KOPT-K1 (cell line): ENCODE data around the gene TMEM30B.
"Not testable (repeated sequence)": the region's sequence is repeated elsewhere in the genome, so short reads cannot be mapped to it uniquely, and the experiment has no call there.

Experiments used
- H3K27ac ChIP-seq: fragments of 200-600 bp; sonication (generic); 2 replicates; pipeline ENCODE4 v1.5.1; 2016; ENCODE audit warnings: antibody characterized with exemption, mild to moderate bottlenecking, low read depth, low read length; ENCODE audit not compliant: poor library complexity, severe bottlenecking
- H3K36me3 ChIP-seq: fragments of 200-600 bp; sonication (generic); 2 replicates; pipeline ENCODE4 v1.5.1; 2017; ENCODE audit warnings: antibody characterized with exemption, mild to moderate bottlenecking, low read length, moderate library complexity; ENCODE audit not compliant: insufficient read depth
- H3K9me3 ChIP-seq: fragments of 200-600 bp; sonication (generic); 2 replicates; pipeline ENCODE4 v1.5.1; 2017; ENCODE audit warnings: antibody characterized with exemption, low read length, mild to moderate bottlenecking; ENCODE audit not compliant: insufficient read depth, poor library complexity, severe bottlenecking

Gene TMEM30B

DNA sequence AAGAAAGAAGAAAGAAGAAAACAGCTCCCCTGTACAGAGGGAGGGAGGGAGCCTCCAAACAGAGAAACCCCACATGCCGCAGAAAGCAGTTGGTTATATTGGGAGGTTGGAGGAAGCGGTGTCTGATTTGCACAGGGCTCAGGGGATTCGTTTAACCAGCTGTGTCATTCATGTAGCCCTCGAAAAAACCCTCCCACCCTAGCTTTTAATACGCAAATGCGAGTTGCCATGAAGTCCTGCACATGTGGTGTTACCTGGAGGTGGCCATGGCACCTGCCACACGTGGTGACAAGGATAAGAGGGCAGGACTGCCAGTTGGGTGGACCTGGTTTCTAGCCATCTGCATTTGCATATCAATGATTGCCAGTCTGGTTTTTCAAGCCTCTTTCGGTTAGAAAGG lies 40.9 kb downstream of the TMEM30B start:
- no peaks in the 10 kb centered on the region for H3K36me3 ChIP-seq
- peaks cover 22% of the 10 kb centered on the region for H3K9me3 ChIP-seq
- H3K27ac ChIP-seq, result no peak overlapping the region

GRCh38 chr14:61239285-61239684 lies 41.9 kb downstream of the TMEM30B start:
- not testable (repeated sequence) for H3K27ac ChIP-seq, H3K36me3 ChIP-seq
- H3K9me3 ChIP-seq, result peaks cover 22% of the 10 kb centered on the region

- Histone ChIP-seq H3K9me3 (peaks cover 22% of the 10 kb centered on the region), H3K27ac (no peak overlapping the region), H3K36me3 (no peaks in the 10 kb centered on the region)
Measured at GRCh38 chr14:61238611-61239245, 42.4 kb downstream of the TMEM30B start.

- H3K27ac ChIP-seq, result no peak overlapping the region
- no peaks in the 10 kb centered on the region for H3K36me3 ChIP-seq
- H3K9me3 ChIP-seq, result no peaks in the 10 kb centered on the region
Measured at GRCh38 chr14:61234215-61234916, 46.8 kb downstream of the TMEM30B start.

DNA sequence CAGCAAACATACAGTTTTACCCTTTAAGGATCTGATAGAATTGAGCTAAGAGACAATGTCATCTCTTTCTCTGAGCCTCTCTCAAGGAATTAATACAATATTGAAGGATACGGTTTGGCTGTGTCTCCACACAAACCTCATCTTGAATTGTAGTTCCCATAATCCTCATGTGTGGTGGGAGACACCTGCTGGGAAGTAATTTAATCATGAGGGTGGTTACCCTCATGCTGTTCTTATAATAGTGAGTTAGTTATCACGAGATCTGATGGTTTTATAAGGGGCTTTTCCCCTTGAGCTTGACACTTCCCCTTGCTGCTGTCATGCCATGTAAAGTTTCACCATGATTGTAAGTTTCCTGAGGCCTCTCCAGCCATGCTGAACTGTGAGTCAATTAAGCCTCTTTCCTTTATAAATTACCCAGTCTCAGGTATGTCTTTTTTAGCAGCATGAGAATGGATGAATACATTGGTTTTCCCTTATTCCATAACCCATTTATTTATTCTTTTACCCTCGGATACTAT lies 47.6 kb downstream of the TMEM30B start:
- no peak overlapping the region for H3K27ac ChIP-seq
- H3K36me3 ChIP-seq, result no peaks in the 10 kb centered on the region
- H3K9me3 ChIP-seq, result no peaks in the 10 kb centered on the region

DNA sequence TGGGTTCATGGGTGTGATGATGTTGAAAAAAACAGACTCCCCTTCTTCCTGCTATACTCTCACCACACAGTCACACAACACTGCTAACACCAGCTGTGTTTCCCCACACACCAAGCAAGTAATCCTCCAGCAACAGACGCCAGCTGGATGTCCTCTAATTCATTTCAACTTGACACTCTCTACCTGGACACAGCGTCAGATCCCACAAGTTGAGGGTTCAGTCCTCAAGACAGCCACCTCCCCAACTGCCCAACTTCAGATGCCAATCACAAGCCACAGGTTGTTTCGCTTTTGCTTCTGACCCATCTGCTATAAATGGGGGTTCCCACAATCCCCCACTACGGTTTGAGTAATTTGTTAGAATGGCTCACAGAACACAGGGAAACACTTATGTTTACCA lies 49.3 kb downstream of the TMEM30B start:
- Histone ChIP-seq H3K27ac (no peak overlapping the region), H3K36me3 (no peaks in the 10 kb centered on the region)

DNA sequence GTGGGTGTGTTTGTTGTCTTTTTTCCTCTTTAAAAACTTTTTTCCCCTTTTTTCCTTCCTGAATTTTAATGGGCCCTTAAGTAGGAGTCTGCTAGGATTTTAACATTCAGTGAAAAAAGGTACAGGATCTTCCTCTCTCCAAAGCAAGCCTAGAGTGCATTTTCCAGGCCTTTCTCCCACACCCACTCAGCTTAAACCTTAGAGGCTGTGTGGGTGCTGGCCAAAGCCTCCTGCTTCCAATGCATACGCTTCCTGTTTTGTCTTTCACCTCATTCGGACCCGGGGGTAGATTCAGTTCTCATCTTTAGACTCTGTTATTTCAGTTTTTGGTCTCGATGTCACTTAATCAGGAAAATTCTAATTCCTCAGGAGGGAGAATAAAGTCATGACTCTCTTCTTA lies 51.2 kb downstream of the TMEM30B start:
- Histone ChIP-seq H3K27ac (no peak overlapping the region), H3K36me3 (no peaks in the 10 kb centered on the region), H3K9me3 (no peaks in the 10 kb centered on the region)

More for the DNA sequence above, 49.3 kb downstream of the TMEM30B start:
- H3K9me3 ChIP-seq, result no peaks in the 10 kb centered on the region

DNA sequence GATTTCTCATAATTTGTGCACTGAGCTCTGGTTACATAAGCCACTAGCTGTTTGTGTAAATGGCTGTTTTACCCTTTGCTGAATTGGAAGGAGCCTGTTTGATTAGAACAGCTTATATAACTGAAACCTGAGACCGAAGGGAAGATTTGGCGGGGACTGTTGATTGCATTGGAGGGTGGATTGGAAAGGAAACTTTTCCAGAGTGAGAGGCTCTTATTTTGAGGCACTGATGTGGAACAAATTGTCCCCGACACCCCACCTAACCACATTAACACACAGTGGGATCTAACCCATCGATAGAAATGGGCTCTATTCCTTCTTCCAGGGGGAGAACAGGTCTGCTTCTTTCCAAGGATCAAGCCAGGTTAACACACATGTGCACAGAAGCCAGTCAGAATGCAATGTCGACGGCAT lies 51.7 kb downstream of the TMEM30B start:
- Histone ChIP-seq H3K27ac (no peak overlapping the region), H3K36me3 (no peaks in the 10 kb centered on the region), H3K9me3 (no peaks in the 10 kb centered on the region)

DNA sequence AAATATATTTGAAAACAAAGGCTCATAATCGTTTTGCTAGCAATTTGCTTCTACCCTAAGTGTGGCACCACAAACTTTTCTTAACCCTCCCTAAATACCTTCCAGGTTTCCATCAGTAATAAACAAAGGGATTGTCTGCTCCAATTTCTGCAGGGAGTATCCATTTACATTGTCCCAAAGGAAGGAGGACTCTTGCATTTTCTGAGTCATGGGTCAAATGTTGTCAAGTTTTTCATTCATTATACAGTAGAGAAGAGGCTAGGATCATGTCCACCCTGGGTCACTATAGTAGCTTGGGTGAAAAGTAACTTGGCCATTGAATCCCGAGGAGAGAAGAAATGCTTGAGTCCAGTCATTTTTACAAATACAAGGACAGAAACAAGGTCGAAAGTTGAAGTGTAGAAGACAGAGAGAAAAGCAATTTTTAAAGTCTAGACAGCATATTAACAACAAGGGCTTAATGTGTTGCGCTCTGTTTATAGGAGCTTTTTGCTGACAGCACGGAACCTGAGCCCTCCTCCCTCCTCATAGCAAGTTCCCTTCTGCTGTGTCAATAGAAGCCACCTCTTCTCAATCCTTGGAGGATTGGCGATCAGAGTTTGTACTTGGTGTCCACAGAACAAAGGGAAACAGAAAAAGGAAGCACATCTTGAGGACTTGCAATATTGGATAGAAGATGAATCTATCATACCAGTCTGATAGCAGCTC lies 53.1 kb downstream of the TMEM30B start:
- Histone ChIP-seq H3K36me3 (no peaks in the 10 kb centered on the region), H3K9me3 (no peaks in the 10 kb centered on the region), H3K27ac (no peak overlapping the region)
